GM19023 (cell line): Measurements from ENCODE around the gene TECTA.
A peak's percentile ranks its signal among the peaks of the same experiment; 100 is the strongest.

Source experiments
- ATAC-seq: cut with Tn5 transposase; IDR thresholded peaks from one replicate; pipeline ENCODE4 v1.9.1; 2021; ENCODE audit warnings: mild to moderate bottlenecking, moderate library complexity; ENCODE audit not compliant: unreplicated experiment

Gene TECTA, protein sequence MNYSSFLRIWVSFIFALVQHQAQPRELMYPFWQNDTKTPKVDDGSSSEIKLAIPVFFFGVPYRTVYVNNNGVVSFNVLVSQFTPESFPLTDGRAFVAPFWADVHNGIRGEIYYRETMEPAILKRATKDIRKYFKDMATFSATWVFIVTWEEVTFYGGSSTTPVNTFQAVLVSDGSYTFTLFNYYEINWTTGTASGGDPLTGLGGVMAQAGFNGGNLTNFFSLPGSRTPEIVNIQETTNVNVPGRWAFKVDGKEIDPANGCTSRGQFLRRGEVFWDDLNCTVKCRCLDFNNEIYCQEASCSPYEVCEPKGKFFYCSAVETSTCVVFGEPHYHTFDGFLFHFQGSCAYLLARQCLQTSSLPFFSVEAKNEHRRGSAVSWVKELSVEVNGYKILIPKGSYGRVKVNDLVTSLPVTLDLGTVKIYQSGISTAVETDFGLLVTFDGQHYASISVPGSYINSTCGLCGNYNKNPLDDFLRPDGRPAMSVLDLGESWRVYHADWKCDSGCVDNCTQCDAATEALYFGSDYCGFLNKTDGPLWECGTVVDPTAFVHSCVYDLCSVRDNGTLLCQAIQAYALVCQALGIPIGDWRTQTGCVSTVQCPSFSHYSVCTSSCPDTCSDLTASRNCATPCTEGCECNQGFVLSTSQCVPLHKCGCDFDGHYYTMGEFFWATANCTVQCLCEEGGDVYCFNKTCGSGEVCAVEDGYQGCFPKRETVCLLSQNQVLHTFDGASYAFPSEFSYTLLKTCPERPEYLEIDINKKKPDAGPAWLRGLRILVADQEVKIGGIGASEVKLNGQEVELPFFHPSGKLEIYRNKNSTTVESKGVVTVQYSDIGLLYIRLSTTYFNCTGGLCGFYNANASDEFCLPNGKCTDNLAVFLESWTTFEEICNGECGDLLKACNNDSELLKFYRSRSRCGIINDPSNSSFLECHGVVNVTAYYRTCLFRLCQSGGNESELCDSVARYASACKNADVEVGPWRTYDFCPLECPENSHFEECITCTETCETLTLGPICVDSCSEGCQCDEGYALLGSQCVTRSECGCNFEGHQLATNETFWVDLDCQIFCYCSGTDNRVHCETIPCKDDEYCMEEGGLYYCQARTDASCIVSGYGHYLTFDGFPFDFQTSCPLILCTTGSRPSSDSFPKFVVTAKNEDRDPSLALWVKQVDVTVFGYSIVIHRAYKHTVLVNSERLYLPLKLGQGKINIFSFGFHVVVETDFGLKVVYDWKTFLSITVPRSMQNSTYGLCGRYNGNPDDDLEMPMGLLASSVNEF (N-terminal part only)

DNA sequence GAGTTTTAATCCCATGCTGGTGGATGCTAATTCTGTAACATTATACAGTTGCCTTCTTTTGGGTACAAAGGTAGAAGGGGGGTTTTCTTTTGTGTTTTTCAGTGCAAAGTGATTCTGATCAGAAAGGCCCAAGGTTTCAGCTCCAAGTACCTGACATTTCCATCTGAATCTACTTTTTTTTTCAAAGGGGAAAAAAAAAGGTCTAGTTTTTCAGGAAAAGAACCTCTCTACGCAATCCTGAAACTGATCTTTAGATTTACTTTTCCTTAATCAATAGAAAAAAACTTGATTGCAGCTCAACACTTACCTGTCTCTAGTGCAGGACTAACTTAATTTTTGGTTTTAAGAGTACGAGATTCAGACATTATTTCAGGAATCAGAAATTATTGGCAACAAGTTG, at the start of gene TECTA:
Gene TECTA (plus strand): TSS at position 301 of the 400 bp plus-strand sequence. CDS start 1,423 bp downstream, outside the sequence.
- no peak for ATAC-seq

DNA sequence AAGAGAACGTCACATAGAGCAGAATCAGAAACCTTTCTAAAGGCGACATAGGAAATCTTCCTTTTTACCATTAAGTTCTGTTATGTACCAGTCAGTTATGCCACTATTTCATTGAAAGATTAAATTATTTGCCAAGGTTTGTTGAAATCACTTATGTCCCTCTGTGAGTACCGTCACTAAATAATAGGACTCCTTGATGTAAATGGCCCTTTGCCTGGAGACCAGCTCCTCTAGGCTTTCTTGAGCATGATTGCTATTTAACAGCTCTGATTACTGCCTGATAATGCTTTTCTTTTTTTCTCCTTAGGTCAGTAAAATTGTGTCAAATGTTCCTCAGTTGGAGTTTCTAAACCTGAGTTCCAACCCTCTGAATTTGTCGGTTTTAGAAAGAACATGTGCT, 47.8 kb upstream of the TECTA start:
- no peak for ATAC-seq

DNA sequence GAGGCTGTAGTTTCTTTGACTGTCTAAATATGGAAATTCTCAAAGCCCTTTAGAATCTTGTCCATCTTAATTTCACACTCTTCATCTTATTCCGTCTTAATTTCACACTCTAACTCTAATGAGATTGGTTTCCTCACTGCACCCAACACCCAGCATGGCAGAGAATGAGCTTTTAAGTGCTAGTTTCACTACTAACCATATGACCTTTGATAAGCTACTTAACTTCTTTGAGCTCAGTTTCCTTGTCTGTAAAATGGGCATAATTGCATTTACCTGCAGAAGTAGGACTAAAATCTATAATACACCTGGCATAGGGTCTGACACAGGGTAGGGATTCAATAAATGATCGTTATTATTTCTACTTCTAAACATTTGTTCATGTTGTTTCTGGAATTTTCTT, 46.8 kb upstream of the TECTA start:
- ATAC-seq = no peak

DNA sequence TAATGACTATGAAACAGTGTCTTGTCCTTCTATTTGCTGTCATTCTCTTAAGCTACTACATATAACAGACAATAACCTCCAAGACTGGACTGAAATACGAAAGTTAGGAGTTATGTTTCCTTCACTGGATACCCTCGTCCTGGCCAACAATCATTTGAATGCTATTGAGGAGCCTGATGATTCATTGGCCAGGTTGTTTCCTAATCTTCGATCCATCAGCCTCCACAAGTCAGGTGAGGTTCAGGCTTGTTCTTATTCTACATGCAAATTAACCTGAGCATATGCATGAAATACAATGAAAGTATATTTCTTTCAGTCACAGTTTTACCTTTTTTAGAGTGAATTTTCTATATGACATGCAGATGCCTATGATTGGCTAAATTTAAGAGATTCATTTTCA, 46.0 kb upstream of the TECTA start:
- no peak for ATAC-seq

DNA sequence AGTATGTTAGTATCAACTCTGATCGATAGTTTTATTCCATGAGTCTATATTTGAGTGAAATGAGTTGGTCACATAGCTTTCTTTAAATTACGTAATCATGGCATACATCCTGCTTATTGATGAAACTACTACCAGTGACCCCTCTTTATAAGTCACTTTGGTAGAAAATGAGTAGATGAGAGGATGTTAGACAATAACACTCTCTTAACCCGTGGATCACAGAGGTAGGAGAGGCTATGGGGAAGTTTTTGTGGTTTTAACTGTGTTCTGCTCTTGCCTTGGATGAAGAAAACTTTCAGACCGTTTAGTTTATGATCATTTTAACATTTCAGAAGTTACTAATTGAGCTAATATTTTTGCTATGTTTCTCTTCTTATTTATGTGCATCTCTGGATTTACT, 43.1 kb upstream of the TECTA start:
- ATAC-seq = no peak

DNA sequence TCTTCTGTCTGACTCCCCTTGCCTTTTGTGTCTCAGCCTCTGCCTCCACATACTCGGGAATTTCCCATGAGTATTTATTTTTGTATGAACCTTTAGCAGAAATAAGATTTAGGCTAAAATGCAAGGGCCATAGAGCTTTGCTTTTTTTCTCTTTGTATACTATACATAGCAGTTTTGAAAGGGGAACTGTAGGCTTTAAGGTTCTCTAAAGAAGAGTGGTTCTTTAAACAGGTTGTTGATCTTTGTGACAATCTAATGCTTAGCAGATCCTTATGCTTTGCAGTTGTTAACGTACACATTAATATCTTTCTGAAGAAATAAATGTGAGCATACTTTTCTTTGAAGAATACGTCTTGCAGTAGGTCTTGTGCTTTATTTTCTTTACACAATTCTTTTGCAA, 42.1 kb upstream of the TECTA start:
- ATAC-seq = no peak

DNA sequence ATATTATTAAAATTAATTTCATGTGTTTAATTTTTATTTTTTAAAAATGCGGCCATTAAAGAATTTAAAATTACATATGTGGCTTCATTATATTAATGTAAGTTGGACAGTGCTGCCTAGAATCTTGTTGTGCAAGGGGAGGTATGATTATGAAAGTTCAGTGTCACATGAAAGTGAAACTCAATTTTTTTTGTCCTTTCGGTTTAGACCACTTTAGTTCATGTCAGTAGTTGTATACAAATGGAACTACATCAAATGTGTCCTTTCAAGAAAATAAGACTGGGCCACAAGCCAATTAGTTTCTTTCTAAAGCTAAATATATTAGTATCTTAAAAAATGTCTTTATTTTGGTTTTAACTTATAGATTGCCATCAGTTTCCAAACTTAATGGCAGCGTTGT, 41.4 kb upstream of the TECTA start:
- ATAC-seq = peak; percentile 98

DNA sequence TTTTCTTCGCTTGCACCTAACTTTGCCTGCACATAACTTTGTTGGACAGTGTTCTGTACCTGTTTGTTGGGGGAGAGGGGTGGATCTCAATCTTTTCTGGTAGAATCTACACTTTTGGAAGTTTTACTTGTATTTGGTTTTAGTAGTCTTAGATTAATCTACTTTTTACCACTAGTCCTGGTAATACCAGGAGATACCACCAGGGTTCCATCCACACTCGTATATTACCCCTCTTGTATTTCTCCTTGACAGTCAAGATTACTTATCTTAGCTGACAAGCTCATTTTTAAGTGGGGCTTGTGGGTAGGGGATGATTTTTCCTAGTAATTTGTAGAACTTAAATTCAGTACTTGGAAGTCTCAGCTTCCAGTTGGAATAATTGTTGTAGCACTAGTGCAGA, 37.3 kb upstream of the TECTA start:
- no peak for ATAC-seq

DNA sequence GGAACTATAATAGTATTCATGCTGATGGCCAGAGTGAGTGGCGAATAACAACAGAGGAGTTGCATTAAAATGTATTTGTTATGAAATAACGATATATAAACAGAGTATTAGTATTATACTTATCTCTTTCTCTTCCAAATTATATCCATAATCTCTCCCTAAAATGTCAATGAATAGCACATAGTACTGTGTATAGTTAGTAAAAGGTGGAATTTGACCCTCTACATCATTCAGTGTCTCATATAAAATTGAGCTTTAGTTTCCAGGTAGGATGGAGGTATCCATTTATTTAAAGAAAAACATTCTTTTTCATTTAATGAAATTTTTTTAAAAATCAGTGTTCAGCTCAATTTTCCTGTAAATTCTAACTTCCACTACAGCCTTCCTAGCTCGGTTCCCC, 34.4 kb upstream of the TECTA start:
- no peak for ATAC-seq

DNA sequence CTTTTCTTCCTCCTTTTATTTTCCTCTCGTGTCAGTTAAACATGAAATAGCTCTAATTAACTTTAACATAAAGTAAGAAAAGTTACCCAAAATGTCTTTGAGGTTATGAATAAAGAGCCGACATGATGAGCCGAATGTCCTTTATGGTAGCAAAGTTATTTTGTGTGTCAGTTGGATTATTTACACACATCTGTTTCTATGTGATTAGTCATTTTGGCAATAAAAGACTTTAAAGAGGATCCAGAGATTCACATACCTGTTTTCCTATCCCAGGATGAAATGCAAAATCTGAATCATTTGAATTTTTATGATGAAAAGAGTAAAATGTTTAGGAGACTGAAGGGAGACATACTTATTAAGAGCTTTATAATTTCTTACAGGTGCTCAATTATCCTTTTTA, 34.0 kb upstream of the TECTA start:
- ATAC-seq = no peak

DNA sequence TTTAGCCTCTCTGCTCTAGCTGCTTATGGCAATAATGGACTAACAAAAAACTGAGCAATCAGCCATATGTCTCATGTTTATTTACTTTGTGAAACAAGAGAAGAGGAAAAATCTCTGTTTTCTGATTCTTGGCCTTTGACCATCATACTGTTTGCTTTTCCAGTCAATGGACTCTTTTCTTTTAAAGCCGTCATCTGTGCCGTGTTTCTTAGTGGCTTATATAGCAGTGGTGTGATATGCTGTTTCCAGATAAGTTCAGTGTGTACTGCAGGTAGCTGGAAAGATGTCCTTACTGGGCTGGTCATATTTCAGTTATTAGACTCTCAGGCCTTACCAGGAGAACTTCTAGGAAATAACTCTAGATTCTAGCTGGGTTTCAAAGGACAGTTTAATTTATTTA, 33.6 kb upstream of the TECTA start:
- no peak for ATAC-seq

DNA sequence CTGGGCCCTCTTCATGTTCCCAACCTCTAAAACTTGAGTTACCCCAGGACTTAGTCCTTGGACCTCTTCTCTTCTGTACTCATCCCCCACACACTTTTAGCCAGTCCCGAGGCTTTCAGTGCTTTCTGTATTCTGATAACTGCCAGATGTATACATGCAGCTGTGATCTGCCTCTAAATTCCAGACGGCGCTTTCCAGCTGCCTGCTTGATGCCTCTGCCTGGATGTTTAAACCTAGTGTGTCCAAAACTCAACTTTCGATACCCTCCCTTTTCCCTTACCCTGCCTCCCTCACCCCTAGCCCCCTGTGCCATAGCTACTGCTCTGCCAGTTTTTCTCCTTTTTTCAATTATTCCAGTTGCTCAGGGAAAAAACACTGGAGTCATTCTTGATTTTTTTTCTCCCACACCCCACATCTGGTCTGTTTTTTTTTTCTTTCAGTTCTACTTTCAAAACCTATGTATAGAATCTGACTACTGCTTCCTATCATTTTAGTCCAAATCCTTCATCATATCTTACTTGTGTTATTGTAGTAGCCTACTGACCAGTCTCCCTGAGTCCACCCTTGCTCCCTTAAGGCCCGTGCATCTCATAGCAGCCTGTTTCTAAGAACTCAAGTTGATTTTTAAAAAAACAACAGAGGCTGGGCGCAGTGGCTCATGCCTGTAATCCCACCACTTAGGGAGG, 32.9 kb upstream of the TECTA start:
- ATAC-seq = no peak

DNA sequence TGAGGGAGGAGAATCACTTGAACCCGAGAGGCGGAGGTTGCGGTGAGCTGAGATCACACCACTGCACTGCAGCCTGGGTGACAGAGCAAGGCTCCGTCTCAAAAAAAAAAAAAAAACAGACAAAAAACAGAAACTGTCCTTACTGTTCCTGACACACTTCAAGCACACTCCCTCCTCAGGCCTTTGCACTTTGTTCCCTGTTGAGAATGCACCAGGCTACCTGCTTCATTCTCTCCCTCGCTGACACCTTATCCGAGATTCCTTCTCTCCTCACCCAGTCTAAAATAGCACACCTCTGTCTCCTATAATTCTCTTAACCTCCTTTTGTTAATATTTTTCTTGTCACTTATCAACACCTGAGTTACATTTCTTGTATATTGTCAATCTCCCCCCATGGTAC, 32.3 kb upstream of the TECTA start:
- no peak for ATAC-seq

DNA sequence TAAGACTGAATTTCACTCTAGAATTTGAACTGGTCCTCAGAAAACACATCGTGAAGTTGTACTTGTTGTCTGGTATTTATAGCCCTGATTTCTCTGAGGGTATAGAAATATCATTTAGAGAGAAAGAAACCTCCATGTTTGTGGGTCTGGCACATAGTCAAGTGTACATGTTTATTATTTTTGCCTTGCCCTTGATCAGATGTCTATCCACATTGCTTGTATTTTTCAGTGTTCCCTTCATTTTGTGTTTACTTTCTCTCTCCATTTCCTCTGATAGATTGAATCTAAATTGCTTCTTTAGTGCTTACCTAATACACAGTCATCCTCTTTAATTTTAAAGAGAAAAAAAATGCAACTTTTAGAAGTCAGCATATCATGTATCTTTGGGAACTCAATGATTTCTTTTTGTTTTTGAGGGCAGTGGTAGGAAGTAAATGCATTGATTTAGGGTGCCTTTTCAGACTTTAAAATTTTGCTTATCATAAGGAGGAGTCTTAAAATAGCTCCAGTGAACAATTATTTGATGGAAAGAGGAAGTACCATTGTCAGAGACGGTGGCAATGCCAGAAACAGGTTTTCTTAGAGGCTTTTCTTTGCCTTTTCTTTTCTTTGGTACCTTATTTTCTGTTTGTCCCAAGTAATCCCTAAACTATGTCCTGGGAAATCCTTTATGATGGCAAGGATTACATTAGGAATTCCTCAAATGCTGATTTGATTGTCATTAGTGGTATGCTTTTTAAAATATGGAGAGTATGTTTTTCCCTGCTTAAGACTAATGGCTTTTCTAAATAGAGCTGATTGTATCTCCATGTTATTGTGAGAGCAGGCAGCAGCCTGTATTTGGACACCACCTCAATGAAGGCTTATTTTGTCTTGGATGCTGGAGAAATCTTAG, 29.8 kb upstream of the TECTA start:
- ATAC-seq = no peak

DNA sequence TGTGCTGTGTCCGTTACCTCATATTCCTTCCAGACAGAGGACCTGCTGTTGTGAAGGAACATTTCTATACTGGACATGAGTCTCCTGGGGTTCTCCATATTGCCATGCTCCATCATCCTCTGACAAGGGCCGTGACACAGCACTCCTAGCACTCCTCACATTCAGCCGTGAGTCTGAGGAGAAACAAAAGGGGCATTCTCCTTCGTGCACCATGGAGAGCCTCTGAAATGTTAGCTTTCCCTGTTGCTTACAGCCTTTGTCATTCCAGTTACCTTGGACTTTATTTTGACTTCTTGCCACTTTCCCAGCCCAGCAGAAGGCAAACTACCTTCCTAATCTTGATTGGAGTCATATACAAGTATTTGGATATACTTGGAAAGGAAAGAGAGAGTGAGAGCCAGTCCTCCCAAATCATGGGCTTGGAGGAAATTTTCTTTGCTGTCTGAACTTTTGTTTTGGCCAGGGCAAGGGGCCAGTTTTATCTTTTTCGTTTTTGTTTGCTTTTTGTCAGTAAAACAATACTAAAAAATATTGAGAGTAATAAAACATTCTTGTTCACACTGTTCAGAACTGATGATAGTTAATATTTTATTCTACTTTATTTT, 29.1 kb upstream of the TECTA start:
- no peak for ATAC-seq

DNA sequence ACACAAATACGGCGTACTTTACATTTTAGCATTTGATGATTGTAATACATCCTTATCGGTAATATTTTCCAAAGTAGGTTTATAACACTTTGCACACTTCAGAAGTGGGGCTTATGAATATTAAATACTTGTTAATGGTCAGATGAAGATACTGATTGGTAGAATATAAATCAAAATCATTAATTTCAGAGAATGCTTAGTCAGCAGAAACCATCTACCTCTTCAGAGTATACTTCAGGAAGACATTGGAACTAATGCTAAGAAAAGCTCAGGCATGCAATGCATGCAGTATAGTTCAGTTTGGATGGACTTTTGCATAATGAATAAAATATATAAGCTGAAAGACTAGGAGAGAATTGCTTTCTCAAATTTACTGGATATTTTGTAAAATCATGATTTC, 19.7 kb upstream of the TECTA start:
- ATAC-seq = no peak

DNA sequence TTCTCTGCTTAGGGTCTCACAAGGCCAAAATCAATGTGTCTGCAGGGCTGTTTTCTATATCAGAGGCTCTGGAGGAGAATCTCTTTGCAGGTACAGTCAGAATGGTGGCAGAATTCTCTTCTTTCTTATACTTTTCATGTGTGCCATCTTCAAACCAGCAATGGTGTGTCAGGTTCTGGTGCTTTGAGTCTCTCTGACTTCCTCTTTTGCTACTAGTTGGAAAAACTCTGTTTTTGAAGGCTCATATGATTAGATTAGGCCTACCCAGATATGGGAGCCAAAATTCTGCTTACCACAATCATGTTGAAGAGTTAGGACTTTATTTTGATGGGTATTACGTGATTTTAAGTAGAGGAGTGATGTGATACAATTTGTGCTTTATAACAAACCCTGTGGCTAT, 18.8 kb upstream of the TECTA start:
- ATAC-seq = no peak

DNA sequence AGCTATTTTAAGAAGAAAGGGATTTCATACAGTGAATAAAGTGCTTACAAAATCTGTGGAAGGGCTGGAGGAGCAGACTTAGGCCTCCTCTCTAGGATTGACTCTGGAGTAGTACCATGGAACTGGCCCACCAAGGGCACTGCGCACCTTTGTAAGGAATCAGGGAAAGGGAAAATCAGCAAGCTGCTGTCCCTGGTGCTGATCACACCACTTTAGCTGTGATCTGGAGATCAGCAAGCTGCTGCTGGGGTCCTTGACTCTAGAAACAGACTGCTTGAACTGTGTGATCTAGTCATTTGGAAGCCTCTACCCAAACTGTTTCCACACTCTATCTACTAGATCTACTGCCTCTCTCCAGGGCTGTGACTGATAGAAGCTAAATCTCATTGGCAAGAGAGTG, 18.4 kb upstream of the TECTA start:
- ATAC-seq = no peak

DNA sequence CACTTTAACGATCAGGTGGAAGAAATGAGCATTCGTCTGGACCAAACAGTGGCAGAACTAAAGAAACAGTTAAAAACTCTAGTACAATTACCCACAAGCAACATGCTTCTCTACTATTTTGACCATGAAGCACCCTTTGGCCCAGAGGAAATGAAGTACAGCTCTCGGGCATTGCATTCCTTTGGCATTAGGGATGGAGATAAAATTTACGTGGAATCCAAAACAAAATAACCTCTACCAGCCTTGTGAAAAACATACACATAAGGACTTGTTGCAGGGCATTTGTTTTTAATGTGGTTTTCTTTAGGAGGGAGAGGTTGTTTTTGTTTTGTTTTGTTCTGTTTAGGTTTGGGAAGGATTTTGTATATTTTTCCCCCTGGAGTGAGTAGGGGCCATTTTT, 14.2 kb upstream of the TECTA start:
- no peak for ATAC-seq
